CMK (cell line): Measurements from ENCODE around the gene DIP2A.
"Not testable (repeated sequence)": the region's sequence is repeated elsewhere in the genome, so short reads cannot be mapped to it uniquely, and the experiment has no call there.

Experiments used
- DNase-seq: peaks from one replicate; pipeline ENCODE4 v3.0.0-alpha.2; 2010; ENCODE audit warnings: low read depth

Gene DIP2A

DNA sequence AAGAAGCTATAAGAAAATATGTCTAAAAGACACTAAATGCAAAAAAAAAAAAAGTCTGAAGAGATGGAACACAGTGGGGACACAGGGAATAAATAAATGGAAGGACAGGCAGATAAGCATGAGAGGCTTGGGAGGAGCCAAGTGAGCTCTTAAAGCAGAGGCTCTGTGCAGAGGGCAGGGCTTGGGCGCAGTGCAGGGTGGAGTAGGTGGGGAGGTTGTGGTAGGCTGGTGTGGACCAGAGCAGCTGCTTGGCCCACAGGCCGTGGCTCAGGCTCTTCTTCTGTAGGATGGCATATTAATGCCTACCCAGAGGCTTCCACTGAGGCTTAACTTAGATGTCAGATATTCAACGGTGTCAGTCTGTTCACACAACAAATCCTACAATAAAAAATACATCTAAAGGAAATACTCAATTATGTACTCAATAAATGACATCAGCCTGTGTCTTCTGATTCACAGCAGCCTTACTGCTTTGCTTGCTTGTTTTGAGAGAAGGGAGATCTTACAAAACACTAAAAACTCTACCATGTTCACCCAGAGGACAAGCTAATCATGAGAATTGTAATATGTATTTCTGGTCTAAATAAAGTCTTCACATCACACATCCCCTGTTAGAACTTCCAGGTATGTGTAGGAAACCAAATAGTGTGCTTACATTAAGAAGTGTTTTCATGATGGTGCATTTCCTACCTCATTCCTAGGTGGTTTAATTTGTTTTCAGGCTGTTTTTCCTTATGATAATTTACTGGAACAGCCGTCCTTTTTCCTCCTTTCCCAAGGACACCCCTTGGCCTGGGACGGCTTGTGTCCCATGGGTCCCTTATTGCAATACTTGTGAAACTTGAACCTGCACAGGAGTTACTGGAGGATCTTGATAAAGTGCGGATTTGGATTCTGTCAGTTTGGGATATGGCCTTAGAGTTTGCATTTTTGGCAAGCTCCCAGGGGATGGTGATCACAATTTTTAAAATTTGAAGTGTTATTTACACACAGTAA is 24.9 kb downstream of the DIP2A start:
- DNase-seq, result no peak

DNA sequence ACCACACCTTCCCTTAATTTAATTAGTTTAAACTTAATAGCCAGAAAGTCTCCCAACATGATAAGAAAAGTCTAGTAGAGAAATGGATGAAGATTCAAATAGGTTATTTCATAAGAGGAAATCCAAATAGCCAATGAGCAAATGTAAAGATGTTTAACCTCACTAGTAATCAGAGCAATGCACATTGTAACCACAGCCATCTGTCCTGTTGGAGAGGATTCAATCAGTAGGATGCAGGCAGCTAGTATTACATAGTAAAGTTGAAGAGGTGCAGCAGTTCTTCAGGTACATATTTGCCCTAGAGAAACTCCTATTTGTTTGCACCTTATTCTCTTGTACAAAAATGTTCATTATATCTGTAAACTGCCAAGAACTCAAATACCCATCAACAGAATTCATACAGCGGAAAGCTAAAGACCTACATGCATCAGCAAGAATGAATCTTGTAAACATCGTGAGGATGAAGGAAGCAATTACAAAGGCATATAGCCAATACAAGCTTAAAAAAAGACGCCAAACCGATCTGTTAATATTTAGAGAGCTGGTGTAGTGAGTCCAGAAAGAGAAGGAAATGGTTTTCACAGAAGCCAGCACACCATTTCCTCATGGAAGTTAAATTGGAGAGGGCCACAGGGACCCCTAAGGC is 27.9 kb downstream of the DIP2A start:
- DNase-seq, result no peak

DNA sequence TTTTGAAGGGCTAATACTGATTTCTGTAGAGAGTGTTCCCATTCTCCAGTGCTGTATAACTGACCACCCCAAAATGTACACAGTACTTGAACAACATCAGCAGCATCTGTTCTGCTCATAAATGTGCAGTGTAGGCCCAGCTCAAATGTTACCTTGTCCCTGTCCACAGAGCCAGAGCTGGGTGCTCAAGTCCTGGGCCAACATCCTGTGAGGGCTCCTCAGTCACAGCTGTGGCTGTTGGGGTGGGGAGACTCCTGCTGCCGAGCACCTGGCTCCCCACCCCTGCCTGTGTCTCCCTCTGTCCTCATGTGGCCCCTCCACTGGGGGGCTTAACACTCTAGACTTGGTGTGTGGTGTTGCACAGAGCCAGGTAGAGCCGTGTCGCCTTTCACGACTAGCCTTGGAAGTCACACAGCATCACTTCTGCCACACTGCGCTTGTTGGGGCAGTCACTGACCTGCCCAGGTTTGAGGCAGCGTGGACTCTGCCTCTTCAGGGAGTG is 30.5 kb downstream of the DIP2A start:
- no peak for DNase-seq

DNA sequence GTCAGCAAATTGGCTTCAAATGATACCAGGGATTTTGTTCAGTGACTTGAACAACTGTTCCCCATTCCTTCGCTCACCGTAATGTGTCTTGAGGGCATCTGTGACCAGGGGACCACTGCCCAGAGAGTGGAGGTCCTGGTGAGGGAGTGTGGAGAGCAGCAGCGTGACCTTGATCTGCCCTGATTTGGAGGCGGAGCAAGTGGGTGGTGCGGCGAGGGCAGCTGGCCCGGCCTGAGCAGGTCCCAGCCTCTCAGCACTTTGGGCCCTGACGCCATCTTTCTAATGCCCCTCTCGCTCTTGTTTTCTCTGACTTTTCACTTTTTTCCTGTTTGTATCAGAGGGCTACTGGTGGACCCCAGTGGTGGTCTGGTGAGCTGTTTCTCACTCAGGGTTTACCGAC is 31.1 kb downstream of the DIP2A start:
- no peak for DNase-seq

DNA sequence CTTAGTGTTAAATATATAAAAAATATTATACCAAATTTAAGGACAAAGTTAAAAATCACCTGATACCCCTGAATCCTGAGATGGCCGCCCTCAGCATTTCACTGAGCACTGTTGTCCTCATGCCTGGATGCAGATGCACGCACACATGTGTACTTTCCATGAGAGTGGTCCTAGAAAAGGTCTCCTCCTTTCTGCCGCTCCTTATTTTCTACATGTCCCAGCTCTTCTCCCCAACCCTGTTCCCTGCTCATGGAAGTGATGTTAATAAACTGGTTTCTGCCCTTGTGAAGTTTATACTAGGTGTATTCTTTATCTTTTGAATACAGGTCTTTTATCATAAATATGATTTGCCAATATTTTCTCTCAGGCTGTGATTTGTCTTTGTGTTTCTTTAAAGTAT is 32.9 kb downstream of the DIP2A start:
- no peak for DNase-seq

DNA sequence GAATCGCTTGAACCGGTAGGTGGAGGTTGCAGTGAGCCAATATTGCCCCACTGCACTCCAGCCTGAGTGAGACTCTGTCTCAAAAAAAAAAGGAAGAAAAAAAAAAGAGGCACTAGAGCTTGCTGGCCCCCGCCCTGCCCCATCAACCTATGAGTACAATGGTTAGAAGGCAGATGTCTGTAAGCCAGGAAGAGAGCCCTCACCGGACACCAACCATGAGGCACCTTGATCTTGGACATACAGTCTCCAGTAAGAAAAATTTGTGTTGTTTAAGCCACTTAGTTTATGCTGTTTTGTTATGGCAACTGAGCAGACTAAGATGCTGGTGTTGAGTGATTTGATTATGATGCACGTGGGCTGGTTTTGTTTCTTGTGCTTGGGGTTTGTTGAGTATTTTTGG is 34.2 kb downstream of the DIP2A start:
- no peak for DNase-seq

DNA sequence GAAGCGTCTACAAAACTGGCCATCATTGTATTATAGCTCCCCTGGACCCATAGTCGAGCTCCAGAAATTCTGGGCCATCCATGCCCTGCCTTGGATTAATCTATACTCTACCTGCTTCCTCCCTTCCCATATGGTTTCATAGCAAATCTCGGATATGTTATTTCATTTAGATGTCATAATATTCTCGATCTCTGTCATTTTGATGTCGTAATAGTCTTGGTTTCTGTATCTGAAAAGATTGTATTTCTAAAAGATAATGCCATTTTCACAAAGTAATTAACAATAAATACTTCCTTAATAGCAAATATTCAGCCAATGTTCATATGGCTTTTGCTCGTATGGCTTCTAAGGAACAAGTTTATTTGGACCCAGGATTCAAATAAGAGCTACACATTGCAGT is 35.1 kb downstream of the DIP2A start:
- DNase-seq, result no peak

DNA sequence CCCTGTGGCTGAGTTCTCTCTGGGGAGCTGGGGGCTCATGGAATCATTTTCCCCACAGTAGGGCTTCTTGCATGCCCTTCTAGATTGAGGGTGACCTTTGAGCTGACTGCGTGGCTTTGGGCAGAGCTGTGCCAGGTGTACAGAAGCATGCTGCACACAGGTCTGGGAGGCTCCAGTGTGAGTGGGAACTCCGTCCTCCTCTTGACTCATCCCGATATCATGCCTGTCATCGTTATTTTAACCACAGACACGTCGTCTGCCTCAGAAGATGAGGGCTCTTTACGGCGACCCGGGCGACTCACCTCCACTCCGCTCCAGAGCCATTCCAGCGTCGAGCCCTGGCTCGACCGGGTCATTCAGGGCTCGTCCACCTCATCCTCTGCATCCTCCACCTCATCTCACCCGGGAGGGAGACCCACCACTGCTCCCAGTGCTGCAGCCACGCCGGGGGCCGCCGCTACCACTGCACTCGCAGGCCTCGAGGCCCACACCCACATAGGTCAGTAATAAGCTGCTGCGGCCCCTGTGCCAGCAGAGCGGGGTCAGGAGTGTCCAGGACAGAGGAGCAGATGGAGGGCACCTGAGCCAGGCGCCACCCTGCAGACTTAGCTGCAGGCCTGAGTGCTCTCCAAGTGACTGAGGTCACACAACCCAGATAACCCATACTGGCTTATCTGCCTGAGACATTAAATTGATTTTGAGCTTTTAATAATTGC is 39.8 kb downstream of the DIP2A start:
- no peak for DNase-seq

DNA sequence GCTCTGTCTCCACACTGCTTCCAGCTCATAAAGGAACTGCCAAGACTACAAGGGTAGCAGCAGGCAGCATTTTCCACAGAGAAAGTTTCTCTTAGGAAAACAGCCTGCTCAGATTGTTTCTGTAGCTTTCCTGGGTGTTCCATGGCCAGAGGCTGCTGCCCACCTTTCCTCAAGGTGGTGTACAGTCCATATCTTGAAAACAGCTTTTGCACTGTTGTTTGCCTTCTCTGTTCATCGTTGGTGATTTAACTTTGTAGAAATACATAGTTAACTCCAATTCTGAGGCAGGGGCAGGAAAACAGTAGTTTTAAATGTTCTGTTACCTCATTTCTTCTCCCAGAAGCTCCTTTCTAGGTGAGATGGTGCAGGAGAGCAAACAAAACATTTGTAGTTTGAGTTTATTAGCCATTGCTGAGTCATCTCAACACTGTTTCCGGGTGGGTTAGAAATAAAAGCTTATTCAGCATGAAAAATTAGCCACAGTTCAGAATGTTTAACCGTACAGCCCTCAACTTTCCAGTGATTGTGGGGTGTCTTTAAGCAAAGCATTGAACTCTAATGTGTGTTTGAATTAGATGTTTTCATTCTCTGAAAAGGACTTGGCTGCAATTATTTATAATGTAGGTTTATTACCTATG is 41.7 kb downstream of the DIP2A start:
- no peak for DNase-seq

DNA sequence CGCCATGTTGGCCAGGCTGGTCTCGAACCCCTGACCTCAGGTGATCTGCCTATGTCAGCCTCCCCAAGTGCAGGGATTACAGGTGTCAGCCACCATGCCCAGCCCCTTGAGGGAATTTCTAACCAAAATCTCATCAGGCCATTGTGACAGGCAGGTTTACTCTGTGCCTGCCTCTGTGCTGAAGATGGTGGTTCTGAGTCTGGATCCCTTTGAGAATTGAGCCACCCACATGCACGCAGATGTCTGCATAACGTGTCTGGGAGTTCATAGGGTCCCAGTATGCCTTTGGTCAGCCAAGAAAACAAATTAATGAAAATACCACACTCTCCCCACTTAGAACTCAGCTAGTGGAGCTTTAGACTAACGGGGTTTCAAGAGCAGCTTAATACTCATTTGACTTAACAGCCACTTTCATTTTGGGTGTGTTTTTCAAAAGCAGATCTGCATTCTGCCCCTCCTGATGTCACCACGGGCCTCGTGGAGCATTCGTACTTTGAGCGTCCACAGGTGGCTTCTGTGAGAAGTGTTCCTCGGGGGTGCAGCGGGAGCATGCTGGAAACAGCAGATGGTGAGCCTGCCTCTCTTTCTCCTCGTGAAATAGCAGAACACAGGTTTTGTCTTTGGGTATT is 45.3 kb downstream of the DIP2A start:
- no peak for DNase-seq

DNA sequence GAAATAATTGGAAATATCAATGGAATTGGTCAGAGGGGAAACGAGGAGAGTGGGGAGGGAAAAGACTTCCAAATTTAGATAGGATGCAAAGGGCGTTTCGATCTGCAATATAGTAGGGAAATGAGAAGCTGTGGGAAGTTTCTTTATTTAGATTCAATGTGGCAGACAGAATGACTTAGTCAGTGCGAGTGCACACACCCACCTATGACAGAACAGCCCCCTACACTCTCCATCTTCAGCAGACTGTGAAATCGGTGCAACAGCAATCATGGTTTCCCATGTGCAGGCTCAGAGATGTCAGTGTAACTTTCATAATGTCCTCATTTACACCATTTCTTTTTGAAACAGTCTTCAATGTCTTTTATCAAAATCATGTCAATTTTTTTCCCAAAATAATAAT is 46.0 kb downstream of the DIP2A start:
- DNase-seq, result no peak

DNA sequence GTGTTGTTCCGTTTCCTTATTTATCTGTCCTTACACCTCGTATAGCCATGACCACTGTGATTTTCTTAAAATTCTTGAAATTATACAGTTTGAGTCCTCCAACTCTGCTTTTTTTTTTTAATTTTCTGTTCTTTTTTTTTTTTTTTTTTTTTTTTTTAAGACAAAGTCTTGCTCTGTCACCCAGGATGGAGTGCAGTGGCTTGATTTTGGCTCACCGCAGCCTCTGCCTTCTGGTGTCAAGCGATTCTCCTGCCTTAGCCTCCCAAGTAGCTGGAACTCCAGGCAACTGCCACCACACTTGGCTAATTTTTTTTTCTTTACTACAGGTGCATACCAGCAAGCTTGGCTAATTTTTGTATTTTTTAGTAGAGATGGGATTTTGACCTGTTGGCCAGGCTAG is 48.9 kb downstream of the DIP2A start:
- no peak for DNase-seq

DNA sequence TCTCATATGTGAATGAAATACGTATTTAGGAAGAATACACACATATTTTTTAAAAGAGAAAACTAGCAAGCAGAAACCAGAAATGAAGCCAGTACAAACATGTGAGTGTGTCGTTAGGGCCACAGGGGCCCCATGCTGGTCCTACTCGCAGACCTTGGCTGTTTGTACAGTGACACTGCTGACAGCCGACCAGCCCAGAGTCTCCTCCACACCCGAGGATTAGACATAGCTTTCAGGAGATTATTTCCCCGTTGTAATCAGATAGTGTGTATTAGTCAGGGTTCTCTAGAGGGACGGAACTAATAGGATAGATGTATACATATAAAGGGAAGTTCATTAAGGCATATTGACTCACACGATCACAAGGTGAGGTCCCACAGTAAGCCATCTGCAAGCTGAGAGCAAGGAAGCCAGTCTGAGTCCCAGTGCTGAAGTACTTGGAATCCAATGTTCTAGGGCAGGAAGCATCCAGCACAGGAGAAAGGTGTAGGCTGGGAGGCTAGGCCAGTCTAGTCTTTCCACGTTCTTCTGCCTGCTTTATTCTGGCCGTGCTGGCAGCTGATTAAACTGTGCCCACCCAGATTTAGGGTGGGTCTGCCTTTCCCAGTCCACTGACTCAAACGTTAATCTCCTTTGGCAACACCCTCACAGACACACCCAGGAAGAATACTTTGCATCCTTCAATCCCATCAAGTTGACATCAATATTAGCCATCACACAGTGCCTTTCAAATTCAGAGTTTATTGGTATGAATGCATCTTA is 51.2 kb downstream of the DIP2A start:
- no peak for DNase-seq

DNA sequence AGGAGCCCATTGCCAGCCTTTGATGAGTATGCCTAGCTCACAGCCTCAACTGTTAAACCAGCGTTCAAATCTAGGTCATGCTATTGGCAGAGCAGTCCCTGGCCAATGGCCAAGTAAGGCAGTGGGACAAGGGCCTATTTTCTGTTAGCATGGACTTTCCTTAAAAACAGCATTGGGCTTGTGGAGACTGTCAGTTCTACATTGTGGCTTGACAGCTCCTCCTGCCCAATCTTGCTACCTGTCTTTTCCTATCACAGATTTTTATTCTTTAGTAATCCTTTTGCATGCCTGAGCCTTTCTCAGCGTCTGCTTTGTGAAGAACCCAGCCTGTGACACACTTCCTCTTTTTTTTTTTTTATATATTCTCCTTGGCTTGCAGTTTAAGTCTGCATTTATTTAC is 56.4 kb downstream of the DIP2A start:
- DNase-seq, result no peak

DNA sequence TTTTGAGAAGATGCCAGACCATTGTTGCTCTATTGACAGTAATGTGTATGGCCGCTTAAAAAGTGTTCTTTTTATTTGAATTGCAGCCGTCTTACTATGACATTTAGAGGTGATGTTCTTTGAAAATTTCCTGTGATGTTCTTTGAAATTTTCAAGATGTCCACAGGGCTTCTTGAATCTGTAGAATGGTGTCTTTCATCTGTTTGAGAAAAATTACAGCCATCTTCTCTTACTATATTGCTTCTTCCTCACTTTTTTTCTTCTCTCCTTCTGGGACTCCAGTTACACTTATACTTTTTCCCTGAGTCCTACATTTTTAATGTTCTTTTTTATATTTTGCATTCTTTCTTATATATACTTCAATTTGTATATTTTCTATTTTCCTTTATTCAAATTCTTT is 57.4 kb downstream of the DIP2A start:
- DNase-seq, result no peak

DNA sequence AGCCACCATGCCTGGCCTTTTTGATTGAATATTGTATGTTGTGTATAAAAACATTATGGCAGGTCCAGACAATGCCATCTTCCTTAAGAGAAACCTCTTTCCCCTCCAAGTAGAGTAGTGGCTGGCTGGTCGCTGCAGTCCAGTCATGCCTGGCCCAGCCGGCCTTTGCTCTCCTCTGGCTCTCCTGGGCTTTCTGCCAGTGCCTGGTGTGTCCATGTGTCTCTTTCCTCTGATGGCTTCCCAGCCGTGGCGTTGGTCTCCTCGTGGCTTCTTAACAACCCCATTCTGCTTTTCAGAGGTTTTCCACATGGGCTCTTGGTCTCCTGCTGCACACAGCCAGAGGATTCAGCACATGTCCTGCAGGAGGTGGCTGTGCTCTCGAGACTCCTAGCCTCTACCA is 58.7 kb downstream of the DIP2A start:
- DNase-seq, result no peak

DNA sequence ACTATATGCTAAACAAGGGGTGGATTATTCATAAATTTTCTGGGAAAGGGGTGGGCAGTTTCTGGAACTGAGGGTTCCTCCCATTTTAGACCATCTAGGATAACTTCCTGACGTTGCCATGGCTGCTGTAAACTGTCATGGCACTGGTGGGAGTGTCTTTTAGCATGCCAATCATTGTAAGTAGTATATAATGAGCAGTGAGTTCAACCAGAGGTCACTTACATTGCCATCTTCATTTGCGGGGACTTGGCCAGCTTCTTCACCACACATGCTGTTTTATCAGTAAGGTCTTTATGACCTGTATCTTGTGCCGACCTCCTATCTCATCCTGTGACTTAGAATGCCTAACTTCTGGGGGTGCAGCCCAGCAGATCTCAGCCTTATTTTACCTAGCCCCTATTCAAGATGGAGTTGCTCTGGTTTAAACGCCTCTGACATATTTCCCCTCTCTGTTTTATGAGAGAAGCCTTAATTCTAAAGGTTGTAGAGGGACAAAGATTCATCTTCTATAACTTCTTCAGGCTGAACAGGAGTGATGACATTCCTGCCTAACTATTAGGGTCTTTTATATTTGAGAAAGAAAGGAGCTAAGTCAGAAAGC is 60.4 kb downstream of the DIP2A start:
- peak; percentile 43 for DNase-seq

DNA sequence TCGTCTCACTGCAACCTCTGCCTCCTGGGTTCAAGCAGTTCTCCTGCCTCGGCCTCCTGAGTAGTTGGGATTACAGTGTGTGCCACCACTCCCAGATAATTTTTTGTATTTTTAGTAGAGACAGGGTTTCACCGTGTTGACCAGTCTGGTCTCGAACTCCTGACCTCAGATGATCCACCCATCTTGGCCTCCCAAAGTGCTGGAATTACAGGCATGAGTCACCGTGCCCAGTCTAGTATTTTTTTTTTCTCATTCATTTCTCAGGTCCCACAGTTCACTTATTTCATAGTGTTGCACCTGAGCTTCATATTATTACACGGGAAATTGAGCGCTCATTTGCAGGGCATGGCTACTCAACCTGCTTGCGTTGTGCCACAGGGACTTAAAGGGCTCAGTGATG is 68.7 kb downstream of the DIP2A start:
- DNase-seq, result not testable (repeated sequence)

DNA sequence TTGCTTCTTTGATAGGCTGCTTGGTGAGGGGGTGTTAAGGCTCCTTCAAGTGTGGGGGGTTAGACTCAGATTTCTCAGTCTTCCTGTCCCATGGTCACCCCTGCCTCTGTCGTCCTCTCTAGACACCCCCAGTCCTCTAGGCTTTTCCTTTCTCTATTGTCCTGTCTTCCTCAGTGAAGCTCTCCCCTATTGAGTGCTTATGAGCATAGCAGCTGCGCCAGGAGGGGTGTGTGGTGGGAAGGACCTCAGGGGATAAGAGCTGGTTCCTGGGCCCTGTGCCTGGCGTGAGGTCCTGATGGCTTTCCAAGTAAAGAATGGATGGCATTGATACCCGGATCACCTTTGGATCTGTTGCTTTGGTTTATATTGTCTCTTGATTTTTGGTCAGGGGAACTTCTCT is 69.1 kb downstream of the DIP2A start:
- no peak for DNase-seq

DNA sequence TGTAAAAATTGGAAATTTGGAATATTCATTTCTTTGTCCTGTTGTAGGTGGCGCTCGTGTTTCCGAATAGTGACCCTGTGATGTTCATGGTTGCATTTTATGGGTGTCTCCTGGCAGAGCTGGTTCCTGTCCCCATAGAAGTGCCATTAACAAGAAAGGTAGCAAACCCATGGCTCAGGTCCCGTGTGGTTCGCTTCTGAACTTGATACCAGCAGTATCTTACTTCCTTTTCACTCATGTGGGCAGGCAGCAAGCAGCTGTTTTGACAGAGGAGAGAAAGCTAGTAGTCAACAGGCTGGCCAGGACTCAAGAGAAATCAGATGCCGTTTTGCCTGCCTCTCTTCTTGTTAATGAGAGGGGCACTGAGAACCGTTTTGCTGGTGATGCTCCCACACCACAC is 73.4 kb downstream of the DIP2A start:
- peak; percentile 42 for DNase-seq

DNA sequence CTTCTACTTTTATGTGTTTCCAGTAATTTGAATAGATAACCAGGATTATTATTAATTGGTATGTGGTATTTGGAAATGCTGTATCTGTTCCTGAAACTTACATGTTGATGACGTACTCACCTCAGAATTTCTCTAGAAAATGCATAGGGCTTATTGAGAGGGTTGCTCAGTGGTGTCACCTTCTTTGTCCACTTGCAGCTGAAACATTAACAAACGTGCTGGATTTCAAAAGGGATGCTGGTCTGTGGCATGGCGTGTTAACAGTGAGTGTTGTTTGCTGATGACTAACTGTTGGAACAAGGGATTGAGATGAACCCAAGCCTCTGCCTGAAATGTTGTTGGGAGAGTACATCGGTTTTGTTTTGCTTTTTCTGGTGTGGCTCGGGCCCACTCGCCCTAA is 78.3 kb downstream of the DIP2A start:
- no peak for DNase-seq
